ENCODE data around the gene PTTG1IP.

GRCh38 chr21:44831227-44831860 lies 42.1 kb downstream of the PTTG1IP start:
- no peak for TF ChIP-seq CTCF (IDR thresholded peaks at IDR 0.05)
- TF ChIP-seq POLR2A (IDR thresholded peaks at IDR 0.05), result no peak

Data from thyroid gland (tissue), 4 donors.